HG03135 (cell line): Measurements from ENCODE around the gene GUCA2B.

Source experiments
- ATAC-seq: cut with Tn5 transposase; IDR thresholded peaks from one replicate; pipeline ENCODE4 v1.9.1; 2021; ENCODE audit warnings: mild to moderate bottlenecking, moderate library complexity; ENCODE audit not compliant: unreplicated experiment

The GUCA2B gene

GRCh38 chr1:42183957-42184268, 30.7 kb downstream of the GUCA2B start:
- ATAC-seq, result no peak

- ATAC-seq, result no peak
These were observed 31.4 kb downstream of the GUCA2B start for GRCh38 chr1:42184616-42185015.

GRCh38 chr1:42186152-42186551, 32.9 kb downstream of the GUCA2B start:
- ATAC-seq, result no peak

DNA sequence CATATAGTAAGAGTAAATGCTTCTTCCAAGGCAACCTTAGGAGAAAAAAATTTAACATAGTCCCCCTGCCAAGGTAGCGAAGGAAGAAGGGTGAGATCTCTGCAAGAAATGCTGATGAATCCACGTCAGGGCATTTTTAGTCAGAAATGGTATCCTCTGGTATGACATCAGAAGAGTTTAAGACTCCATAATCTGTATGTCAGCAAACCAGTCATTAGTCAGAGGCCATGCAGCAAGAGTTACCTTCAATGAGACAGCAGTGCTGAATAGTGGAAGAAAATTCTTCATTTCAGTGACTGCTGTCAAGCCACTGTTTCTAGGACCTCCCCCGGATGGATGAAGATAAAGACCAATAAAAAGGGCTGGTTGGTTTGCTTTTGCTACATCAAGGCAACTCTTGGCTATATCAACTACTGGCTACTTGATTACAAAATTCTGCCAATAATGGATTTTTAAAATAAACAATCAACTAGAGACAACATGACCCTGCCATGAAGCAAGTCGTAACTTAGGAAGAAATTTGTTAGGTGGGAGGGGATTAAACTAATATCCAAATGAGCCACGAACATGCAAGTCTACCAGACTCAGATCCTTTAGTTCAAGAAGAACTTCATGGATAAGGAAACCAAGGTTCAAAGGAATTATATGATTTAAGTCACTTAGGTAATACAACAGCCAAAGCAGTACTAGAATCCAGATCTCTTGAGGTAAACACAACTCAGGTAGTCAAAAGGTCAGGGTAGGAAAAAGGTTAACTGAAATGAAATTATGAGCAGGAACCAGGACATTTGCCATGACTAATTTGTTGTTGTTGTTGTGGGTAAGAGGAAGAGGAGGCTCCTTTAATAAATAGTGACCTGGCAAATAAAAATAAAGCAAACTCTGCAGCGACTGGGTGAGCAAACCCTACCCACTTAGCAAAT, 37.0 kb downstream of the GUCA2B start:
- ATAC-seq, result no peak

DNA sequence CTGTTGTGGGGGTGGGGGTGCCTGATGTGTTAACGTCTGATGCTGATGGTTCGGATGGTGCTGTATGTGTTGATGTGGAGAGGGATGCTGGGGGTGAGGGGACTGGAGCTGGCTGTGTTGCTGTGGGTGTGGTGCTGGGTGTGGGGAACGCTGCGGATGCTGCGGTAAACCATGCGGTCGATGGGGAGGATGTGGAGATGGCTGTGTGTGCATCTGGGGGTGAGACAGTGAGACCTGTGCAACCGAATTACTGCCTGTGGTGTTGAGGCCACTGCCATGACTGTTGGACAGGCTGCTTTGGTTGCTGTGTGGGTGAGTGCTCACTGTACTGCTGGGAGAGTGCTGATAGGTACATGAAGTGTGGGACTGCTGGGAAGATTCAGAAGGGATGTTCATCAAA, 38.1 kb downstream of the GUCA2B start:
- ATAC-seq, result no peak

GRCh38 chr1:42192106-42192505, 38.9 kb downstream of the GUCA2B start:
- no peak for ATAC-seq

GRCh38 chr1:42195841-42196240, 42.6 kb downstream of the GUCA2B start:
- ATAC-seq, result no peak

GRCh38 chr1:42198251-42198650, 45.0 kb downstream of the GUCA2B start:
- ATAC-seq, result no peak

DNA sequence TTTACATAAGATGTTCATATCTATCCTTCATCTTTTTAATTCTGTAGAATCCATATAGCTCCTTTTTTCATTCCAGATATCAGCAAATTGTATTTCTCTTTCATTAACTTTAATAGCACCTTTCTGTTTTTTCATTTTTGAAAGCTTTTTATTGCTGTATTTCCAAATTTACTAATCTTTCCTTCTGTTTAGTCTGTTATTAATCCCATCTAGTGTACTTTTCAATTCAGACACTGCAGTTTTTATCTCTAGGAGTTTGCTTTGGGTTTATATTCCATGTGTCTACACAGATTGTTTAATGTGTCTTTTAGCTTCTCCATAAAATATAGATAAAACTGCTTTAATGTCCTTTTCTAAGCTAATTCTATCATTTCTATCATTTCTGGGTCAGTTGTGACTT, 48.8 kb downstream of the GUCA2B start:
- ATAC-seq, result no peak
